Measurements from ENCODE around the gene FAM53A. TPM values are rescaled to one million over a fixed set of nuclear protein-coding genes. Genes with fewer than 3 reads are reported as not detected.

The FAM53A gene
- total and polyA plus RNA-seq, 10 of the 15 experiments (the other 5 are each of a cell fraction or from before 2014, with no cell fraction given) = 0.02 to 0.87 (median 0.38) TPM; not detected in 2

- TF ChIP-seq FOXK2 (IDR thresholded peaks at IDR 0.05) (no peak), IRF5 (IDR thresholded peaks at IDR 0.05; ENCODE audit: borderline replicate concordance) (no peak), NBN (IDR thresholded peaks at IDR 0.05) (no peak), EED (IDR thresholded peaks at IDR 0.05; ENCODE audit: low read depth) (no peak), NFIC (IDR thresholded peaks at IDR 0.05; ENCODE audit: low read depth, low read length) (no peak), NR2C1 (IDR thresholded peaks at IDR 0.05) (no peak), ELK1 (IDR thresholded peaks at IDR 0.05; ENCODE audit: low read depth, low read length) (no peak), ZNF687 (IDR thresholded peaks at IDR 0.05) (no peak), E4F1 (IDR thresholded peaks at IDR 0.05; ENCODE audit: borderline replicate concordance, partially characterized antibody) (no peak), YY1 (IDR thresholded peaks at IDR 0.05; ENCODE audit: low read depth, low read length) (peak; percentile 68; the same call in 1 of the 2 replicates), GATAD2B (conservative IDR thresholded peaks at IDR 0.05; ENCODE audit: low read depth) (no peak), FOXM1 (IDR thresholded peaks at IDR 0.05; ENCODE audit: low read depth, low read length) (no peak), CBX3 (IDR thresholded peaks at IDR 0.05; ENCODE audit: borderline replicate concordance, low read depth) (no peak), WRNIP1 (IDR thresholded peaks at IDR 0.05; ENCODE audit: borderline replicate concordance, low read depth, low read length) (no peak), SMAD5 (IDR thresholded peaks at IDR 0.05; ENCODE audit: low read depth) (no peak), SMAD1 (IDR thresholded peaks at IDR 0.05; ENCODE audit: low read depth, partially characterized antibody) (no peak), MYC (IDR thresholded peaks at IDR 0.05; ENCODE audit: insufficient read depth, insufficient read length, insufficient replicate concordance, low read length, severe bottlenecking) (no peak), USF2 (IDR thresholded peaks at IDR 0.05; ENCODE audit: borderline replicate concordance, low read depth, low read length) (no peak), RB1 (IDR thresholded peaks at IDR 0.05; ENCODE audit: borderline replicate concordance) (no peak), SP1 (IDR thresholded peaks at IDR 0.05; ENCODE audit: low read depth, low read length) (peak; percentile 16)
Measured at GRCh38 chr4:1726146-1726934, 42.2 kb upstream of the FAM53A start (continued).

All from GM12878 (cell line).